IMR-90 (cell line): ENCODE data around the gene IRF4.

Experiments
- MXI1 ChIP-seq: IDR thresholded peaks from 2 replicates; pipeline ENCODE4 v1.6.1; 2012; ENCODE audit warnings: low read depth, mild to moderate bottlenecking, low read length, moderate library complexity, borderline replicate concordance
- USF2 ChIP-seq: fragments of 150-350 bp; IDR thresholded peaks from 2 replicates; pipeline ENCODE4 v1.6.1; 2017; ENCODE audit warnings: mild to moderate bottlenecking, antibody characterized with exemption, low read length, low read depth
- TF ChIP-seq, protein P1 (sequence below): conservative IDR thresholded peaks from 2 replicates; pipeline ENCODE4 v1.5.1; 2012; ENCODE audit warnings: mild to moderate bottlenecking, low read depth, low read length, improper control_type of control experiment

DNA sequence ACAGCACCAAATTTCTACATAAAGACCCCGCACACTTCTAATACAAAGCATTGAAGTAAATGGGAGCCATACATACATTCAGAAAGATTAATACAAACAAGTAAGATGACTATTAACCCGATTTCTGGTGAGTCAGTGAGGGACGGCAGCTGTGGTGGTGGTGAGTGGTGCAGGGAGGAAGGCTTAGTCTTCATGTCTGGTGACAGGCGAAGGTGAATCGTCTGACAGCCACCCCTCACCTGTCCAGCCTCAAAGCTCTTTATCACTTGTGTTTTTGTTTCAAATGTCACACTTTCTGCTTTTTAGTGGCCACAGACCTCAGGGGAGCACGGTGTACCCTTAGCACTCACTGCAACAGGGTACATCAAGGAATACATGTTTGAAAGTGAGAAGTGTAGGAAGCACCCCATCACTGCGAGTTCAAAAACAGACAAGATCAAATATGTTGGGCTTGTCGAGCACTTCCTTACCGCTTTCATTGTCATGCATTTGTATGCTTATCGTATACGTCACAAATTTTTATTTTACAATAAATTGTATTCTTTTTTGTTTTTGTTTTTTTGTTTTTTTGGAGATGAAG lies 63.5 kb downstream of the IRF4 start:
- TF ChIP-seq USF2 (no peak), MXI1 (no peak)
- TF ChIP-seq, protein P1, sequence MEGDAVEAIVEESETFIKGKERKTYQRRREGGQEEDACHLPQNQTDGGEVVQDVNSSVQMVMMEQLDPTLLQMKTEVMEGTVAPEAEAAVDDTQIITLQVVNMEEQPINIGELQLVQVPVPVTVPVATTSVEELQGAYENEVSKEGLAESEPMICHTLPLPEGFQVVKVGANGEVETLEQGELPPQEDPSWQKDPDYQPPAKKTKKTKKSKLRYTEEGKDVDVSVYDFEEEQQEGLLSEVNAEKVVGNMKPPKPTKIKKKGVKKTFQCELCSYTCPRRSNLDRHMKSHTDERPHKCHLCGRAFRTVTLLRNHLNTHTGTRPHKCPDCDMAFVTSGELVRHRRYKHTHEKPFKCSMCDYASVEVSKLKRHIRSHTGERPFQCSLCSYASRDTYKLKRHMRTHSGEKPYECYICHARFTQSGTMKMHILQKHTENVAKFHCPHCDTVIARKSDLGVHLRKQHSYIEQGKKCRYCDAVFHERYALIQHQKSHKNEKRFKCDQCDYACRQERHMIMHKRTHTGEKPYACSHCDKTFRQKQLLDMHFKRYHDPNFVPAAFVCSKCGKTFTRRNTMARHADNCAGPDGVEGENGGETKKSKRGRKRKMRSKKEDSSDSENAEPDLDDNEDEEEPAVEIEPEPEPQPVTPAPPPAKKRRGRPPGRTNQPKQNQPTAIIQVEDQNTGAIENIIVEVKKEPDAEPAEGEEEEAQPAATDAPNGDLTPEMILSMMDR: no peak
